Stomach (tissue), 9 donors: ENCODE measurements around the gene BCL2L1. TPM values are rescaled to one million over a fixed set of nuclear protein-coding genes. Genes with fewer than 3 reads are reported as not detected.
A peak's percentile ranks its signal among the peaks of the same experiment; 100 is the strongest.

Experiments used
- DNase-seq, 2 donors: peaks; one replicate each; pipeline versions ENCODE4 v3.0.0 to v3.0.0-alpha.2; 2013 to 2019
- H3K27ac ChIP-seq, 5 donors: fragments of 200-600 bp in 4 of 5; sonication (generic) in 4 of 5; one replicate each; pipeline ENCODE4 v1.5.1; 2013 to 2019; ENCODE audit warnings: mild to moderate bottlenecking in 1 of 5, moderate library complexity in 1 of 5
- H3K27me3 ChIP-seq, 3 donors: fragments of 200-600 bp; sonication (generic); one replicate each; pipeline ENCODE4 v1.5.1; 2017 to 2019; ENCODE audit warnings: mixed run types in 1 of 3
- H3K36me3 ChIP-seq, 4 donors: fragments of 200-600 bp; sonication (generic); 1 replicate in 3 of 4; 2 replicates in 1 of 4; pipeline ENCODE4 v1.5.1; 2016 to 2019
- H3K4me1 ChIP-seq, 4 donors: fragments of 200-600 bp; sonication (generic); one replicate each; pipeline ENCODE4 v1.5.1; 2016 to 2019
- H3K4me3 ChIP-seq, 4 donors: fragments of 200-600 bp; sonication (generic) in 3 of 4; one replicate each; pipeline ENCODE4 v1.5.1; 2016 to 2019; ENCODE audit warnings: mild to moderate bottlenecking in 1 of 4
- H3K9me3 ChIP-seq, 4 donors: fragments of 200-600 bp; sonication (generic); one replicate each; pipeline ENCODE4 v1.5.1; 2016 to 2019
- CTCF ChIP-seq, 7 experiments: fragments of 450-650 bp in 4 of 7; fragments of 200-600 bp in 3 of 7; sonication (generic) in 3 of 7; IDR thresholded peaks; one replicate each; pipeline ENCODE4 v1.5.1; 2016 to 2019; ENCODE audit warnings: antibody characterized with exemption in 7 of 7, control low read depth in 2 of 7, mild to moderate bottlenecking in 1 of 7
- EP300 ChIP-seq: sonication (generic); formaldehyde crosslinking; IDR thresholded peaks from one replicate; pipeline ENCODE4 v1.6.1; 2017; ENCODE audit warnings: antibody characterized with exemption
- POLR2A ChIP-seq, 4 donors: fragments of 450-650 bp; IDR thresholded peaks; one replicate each; pipeline ENCODE4 v1.6.1; 2016; ENCODE audit warnings: antibody characterized with exemption in 4 of 4, control low read depth in 2 of 4, mild to moderate bottlenecking in 1 of 4, moderate library complexity in 1 of 4
- POLR2AphosphoS5 ChIP-seq, 3 donors: sonication (generic); formaldehyde crosslinking; IDR thresholded peaks; one replicate each; pipeline ENCODE4 v1.6.1; 2016; ENCODE audit warnings: antibody characterized with exemption in 3 of 3
- WGBS, 5 donors: extraction: QIAGEN DNeasy Blood & Tissue Kit in 3 of 5; methylation state at CpG; one replicate each; pipeline versions ENCODE4 v1.1.5 to v1.1.7; 2013 to 2018; 5-methylcytosine and 5-hydroxymethylcytosine counted together
- intact Hi-C: fragments of 100-400 bp; cut with DNase I; formaldehyde crosslinking; loops from one replicate; pipeline ENCODE4 v1.15.1; 2023; ENCODE audit warnings: low total_unique reads
- polyA plus RNA-seq, 3 donors: library from polyadenylated mRNA; stranded (reverse); fragments of 200-250 nt; gene quantifications; one replicate each; pipeline ENCODE4 v1.2.3, GENCODE V29; 2013
- total RNA-seq, 5 donors: library from RNA; depleted of rRNA; stranded (reverse); fragments of >200 nt; gene quantifications; one replicate each; pipeline versions ENCODE4 v1.1.0 to v1.2.3, GENCODE V29; 2014 to 2016
- donor health status: healthy with polysubstance abuse.
- donor health status: Bipolar disorder and iron deficiency.
- donor health status: healthy.

BCL2L1 gene
- total and polyA plus RNA-seq, 8 donors = 47.1 to 210 (median 70.8) TPM

GRCh38 chr20:31716818-31717477 lies 5.7 kb downstream of the BCL2L1 start:
- TF ChIP-seq CTCF (IDR thresholded peaks at IDR 0.05) = no peak
- no peak for TF ChIP-seq POLR2A (IDR thresholded peaks at IDR 0.05)
- TF ChIP-seq EP300 = no peak
- TF ChIP-seq POLR2AphosphoS5 (IDR thresholded peaks at IDR 0.05) = no peak
- Histone ChIP-seq H3K27ac (peak overlapping the region; percentile 77 to 100 (median 98)), H3K27me3 (no peaks in the 10 kb centered on the region), H3K4me3 (peak overlapping the region; percentile 7 to 73 (median 40)), H3K9me3 (no peaks in the 10 kb centered on the region), H3K36me3 (peaks cover 0 to 38% (median 30%) of the 10 kb centered on the region in 4 donors), H3K4me1 (peaks cover 66 to 100% (median 95%) of the 10 kb centered on the region in 4 donors)
- intact Hi-C loops = no loop called here
- DNase-seq = no peak
- WGBS, 5 donors = 50 to 62% (median 59%) methylated on average over 5 of the region's 5 CpGs

- DNase-seq = no peak
- Histone ChIP-seq H3K4me1 (peaks cover 72 to 100% (median 96%) of the 10 kb centered on the region in 4 donors), H3K9me3 (no peaks in the 10 kb centered on the region), H3K27me3 (no peaks in the 10 kb centered on the region), H3K4me3 (peak overlapping the region in 1 of 4 donors; percentile 73), H3K27ac (peak overlapping the region in 4 of 5 donors; percentile 97 to 100 (median 98)), H3K36me3 (peaks cover 0 to 38% (median 30%) of the 10 kb centered on the region in 4 donors)
- 21 to 36% (median 26%) methylated on average over 1 of the region's 1 CpG for WGBS, 5 donors
- TF ChIP-seq EP300 (no peak), CTCF (IDR thresholded peaks at IDR 0.05) (no peak), POLR2A (IDR thresholded peaks at IDR 0.05) (no peak)
- intact Hi-C loops = no loop called here
Observed at GRCh38 chr20:31716351-31716750, 6.3 kb downstream of the BCL2L1 start.

GRCh38 chr20:31715766-31716165 lies 6.9 kb downstream of the BCL2L1 start:
- no peak for TF ChIP-seq EP300
- no peak for TF ChIP-seq POLR2A (IDR thresholded peaks at IDR 0.05)
- intact Hi-C loops = no loop called here
- Histone ChIP-seq H3K9me3 (no peaks in the 10 kb centered on the region), H3K27ac (peak overlapping the region; percentile 23 to 100 (median 98)), H3K4me1 (peaks cover 74 to 100% (median 96%) of the 10 kb centered on the region in 4 donors), H3K4me3 (no peak overlapping the region), H3K36me3 (peaks cover 0 to 42% (median 30%) of the 10 kb centered on the region in 4 donors), H3K27me3 (no peaks in the 10 kb centered on the region)
- WGBS, 5 donors = 47 to 61% (median 57%) methylated on average over 3 of the region's 3 CpGs
- DNase-seq = no peak

- H3K9me3 ChIP-seq = no peaks in the 10 kb centered on the region
- intact Hi-C loops = no loop called here
- H3K4me1 ChIP-seq = peaks cover 75 to 100% (median 96%) of the 10 kb centered on the region in 4 donors
- peak overlapping the region in 2 of 4 donors; percentile 2 to 13 for H3K4me3 ChIP-seq
- WGBS, 5 donors = 36 to 44% (median 42%) methylated on average over 9 of the region's 9 CpGs
- H3K36me3 ChIP-seq = peaks cover 4 to 40% (median 28%) of the 10 kb centered on the region in 4 donors
- H3K27me3 ChIP-seq = no peaks in the 10 kb centered on the region
- peak; percentile 56 to 79 for DNase-seq
- TF ChIP-seq CTCF (IDR thresholded peaks at IDR 0.05) = no peak
- peak; percentile 22 to 61 (median 50) for TF ChIP-seq POLR2AphosphoS5 (IDR thresholded peaks at IDR 0.05)
- peak overlapping the region; percentile 84 to 100 (median 98) for H3K27ac ChIP-seq
Observed at GRCh38 chr20:31713312-31714273, 9.1 kb downstream of the BCL2L1 start.
